Measurements from ENCODE around the gene GSTO1. TPM values are rescaled to one million over a fixed set of nuclear protein-coding genes. Genes with fewer than 3 reads are reported as not detected.
A peak's percentile ranks its signal among the peaks of the same experiment; 100 is the strongest.

GSTO1 gene
- total RNA-seq, 1 donor from 2014 or later = 74.1 TPM

GRCh38 chr10:104297697-104298660 lies 43.3 kb downstream of the GSTO1 start:
- no peak for DNase-seq (ENCODE audit: extremely low spot score, unreplicated experiment)
- TF ChIP-seq CTCF (conservative IDR thresholded peaks at IDR 0.05) = peak; percentile 62
- Mint-ChIP-seq H3K27ac (no peak overlapping the region), H3K36me3 (no peaks in the 10 kb centered on the region), H3K4me1 (ENCODE audit: unreplicated experiment) (peaks cover 25% of the 10 kb centered on the region), H3K27me3 (no peaks in the 10 kb centered on the region), H3K9me3 (no peaks in the 10 kb centered on the region), H3K4me3 (no peak overlapping the region)

GRCh38 chr10:104299031-104299904 lies 44.6 kb downstream of the GSTO1 start:
- Mint-ChIP-seq H3K36me3 (no peaks in the 10 kb centered on the region), H3K4me3 (no peak overlapping the region), H3K27me3 (no peaks in the 10 kb centered on the region), H3K4me1 (ENCODE audit: unreplicated experiment) (peaks cover 24% of the 10 kb centered on the region), H3K27ac (no peak overlapping the region), H3K9me3 (no peaks in the 10 kb centered on the region)
- DNase-seq (ENCODE audit: extremely low spot score, unreplicated experiment) = no peak
- no peak for TF ChIP-seq CTCF (conservative IDR thresholded peaks at IDR 0.05)

DNA sequence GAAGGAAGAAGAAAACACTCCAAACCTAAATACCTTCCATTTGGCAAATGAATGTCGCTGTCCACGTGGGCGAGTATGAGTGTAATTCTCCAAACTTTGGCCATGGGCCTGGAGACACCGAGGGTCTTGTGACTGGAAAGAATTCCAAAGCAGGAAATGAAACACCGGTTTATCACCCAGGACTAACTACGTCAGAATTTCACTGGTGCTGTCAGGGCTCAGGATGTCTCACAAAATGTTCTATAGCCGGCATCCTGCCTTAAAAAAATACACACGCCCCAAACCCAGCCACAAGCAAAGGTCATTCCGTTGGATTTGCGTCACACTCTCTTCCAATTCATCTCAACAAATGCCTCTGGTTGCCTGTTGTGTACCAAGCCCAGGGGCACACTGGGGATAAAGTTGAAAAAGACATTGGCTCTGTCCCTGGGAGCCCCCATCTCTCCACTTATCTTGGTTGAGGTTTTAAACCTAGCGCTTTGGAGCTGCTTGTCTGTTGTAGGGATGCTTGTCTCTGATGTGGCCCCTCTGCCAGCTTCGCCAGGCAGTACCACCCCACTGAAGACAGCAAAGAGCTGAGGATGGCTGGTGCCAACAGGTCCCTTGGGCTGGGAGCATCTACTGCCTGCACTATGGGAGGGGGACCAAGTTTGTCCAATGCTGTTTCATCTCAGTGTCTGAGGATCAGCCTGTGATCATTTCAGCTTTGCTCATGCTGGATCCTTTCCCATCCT lies 45.5 kb downstream of the GSTO1 start:
- Mint-ChIP-seq H3K27me3 (no peaks in the 10 kb centered on the region), H3K4me3 (no peak overlapping the region), H3K27ac (no peak overlapping the region), H3K36me3 (peaks cover 3% of the 10 kb centered on the region), H3K4me1 (ENCODE audit: unreplicated experiment) (peaks cover 30% of the 10 kb centered on the region), H3K9me3 (peaks cover 4% of the 10 kb centered on the region)
- DNase-seq (ENCODE audit: extremely low spot score, unreplicated experiment) = no peak
- no peak for TF ChIP-seq CTCF (conservative IDR thresholded peaks at IDR 0.05)

DNA sequence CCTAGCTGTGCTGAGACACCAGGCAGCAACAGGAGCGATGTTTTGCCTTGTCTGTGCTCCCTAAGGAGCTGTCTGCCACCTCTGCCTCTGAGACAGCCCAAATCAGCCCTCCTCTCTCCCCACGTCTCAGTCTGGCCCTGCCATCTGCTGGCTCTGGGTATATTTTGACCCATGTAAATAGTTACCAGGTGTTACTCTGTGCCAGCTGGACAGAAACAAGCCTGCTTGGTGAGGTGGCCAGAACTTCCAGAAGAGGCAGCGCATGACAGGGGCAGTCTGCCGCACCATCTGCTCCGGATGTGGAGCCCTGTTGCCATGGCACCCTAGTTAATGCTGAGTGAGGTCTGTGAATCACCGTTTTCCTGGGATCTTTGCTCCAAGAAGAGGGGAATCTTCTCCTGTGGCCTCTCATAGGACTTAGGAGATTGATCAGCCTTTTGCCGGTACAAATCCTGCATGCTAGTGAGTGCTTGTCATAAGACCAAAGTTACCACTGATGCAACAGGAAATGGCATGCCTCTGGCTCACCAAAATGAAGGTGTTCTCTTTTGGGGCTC lies 46.1 kb downstream of the GSTO1 start:
- Mint-ChIP-seq H3K9me3 (peaks cover 4% of the 10 kb centered on the region), H3K36me3 (peaks cover 3% of the 10 kb centered on the region), H3K4me1 (ENCODE audit: unreplicated experiment) (peaks cover 33% of the 10 kb centered on the region), H3K27me3 (peaks cover 3% of the 10 kb centered on the region), H3K4me3 (no peak overlapping the region), H3K27ac (no peak overlapping the region)
- no peak for TF ChIP-seq CTCF (conservative IDR thresholded peaks at IDR 0.05)
- DNase-seq (ENCODE audit: extremely low spot score, unreplicated experiment) = no peak

Measured in type B pancreatic cell (in vitro differentiated cells).